Right lobe of liver (tissue), 4 donors: ENCODE results near the gene BAHD1.

Source experiments
- POLR2A ChIP-seq: fragments of 450-650 bp; IDR thresholded peaks from one replicate; pipeline ENCODE4 v1.6.1; 2017; ENCODE audit warnings: antibody characterized with exemption, mild to moderate bottlenecking
- TF ChIP-seq, protein P1 (sequence below), 4 donors: fragments of 200-600 bp in 3 of 4; fragments of 450-650 bp in 1 of 4; IDR thresholded peaks; one replicate each; pipeline versions ENCODE4 v1.5.1 to v1.8.0; 2016 to 2022; ENCODE audit warnings: antibody characterized with exemption in 4 of 4, mild to moderate bottlenecking in 2 of 4
- donor health status: DM: no; HTN: no; CAD: no.
- donor health status: DM: no; HTN: no; CAD: no.
- donor health status: DM: no; HTN: yes; CAD: no.

GRCh38 chr15:40438712-40439111 lies 2.0 kb upstream of the BAHD1 start:
- TF ChIP-seq, protein P1, sequence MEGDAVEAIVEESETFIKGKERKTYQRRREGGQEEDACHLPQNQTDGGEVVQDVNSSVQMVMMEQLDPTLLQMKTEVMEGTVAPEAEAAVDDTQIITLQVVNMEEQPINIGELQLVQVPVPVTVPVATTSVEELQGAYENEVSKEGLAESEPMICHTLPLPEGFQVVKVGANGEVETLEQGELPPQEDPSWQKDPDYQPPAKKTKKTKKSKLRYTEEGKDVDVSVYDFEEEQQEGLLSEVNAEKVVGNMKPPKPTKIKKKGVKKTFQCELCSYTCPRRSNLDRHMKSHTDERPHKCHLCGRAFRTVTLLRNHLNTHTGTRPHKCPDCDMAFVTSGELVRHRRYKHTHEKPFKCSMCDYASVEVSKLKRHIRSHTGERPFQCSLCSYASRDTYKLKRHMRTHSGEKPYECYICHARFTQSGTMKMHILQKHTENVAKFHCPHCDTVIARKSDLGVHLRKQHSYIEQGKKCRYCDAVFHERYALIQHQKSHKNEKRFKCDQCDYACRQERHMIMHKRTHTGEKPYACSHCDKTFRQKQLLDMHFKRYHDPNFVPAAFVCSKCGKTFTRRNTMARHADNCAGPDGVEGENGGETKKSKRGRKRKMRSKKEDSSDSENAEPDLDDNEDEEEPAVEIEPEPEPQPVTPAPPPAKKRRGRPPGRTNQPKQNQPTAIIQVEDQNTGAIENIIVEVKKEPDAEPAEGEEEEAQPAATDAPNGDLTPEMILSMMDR (IDR thresholded peaks at IDR 0.05): no peak
- no peak for TF ChIP-seq POLR2A
